Right lobe of liver (tissue), 6 donors: ENCODE results near the gene TRIM17. TPM values are rescaled to one million over a fixed set of nuclear protein-coding genes. Genes with fewer than 3 reads are reported as not detected.

Experiments
- ATAC-seq, 4 donors: fragments of 200-7000 bp; cut with Tn5 transposase; one replicate each; pipeline ENCODE4 v1.9.1; 2020; ENCODE audit warnings: mild to moderate bottlenecking in 4 of 4, moderate library complexity in 4 of 4
- DNase-seq, 3 donors: peaks; one replicate each; pipeline ENCODE4 v3.0.0-alpha.2; 2020
- H3K27ac ChIP-seq, 3 donors: fragments of 200-600 bp; one replicate each; pipeline ENCODE4 v1.8.0; 2022
- H3K27me3 ChIP-seq, 2 donors: fragments of 200-600 bp; one replicate each; pipeline ENCODE4 v1.8.0; 2022
- H3K36me3 ChIP-seq, 4 donors: fragments of 200-600 bp; sonication (generic) in 1 of 4; one replicate each; pipeline versions ENCODE4 v1.5.1 to v1.8.0; 2017 to 2022; ENCODE audit warnings: control low read depth in 1 of 4
- H3K4me1 ChIP-seq, 4 donors: fragments of 200-600 bp; sonication (generic) in 1 of 4; one replicate each; pipeline versions ENCODE4 v1.5.1 to v1.8.0; 2017 to 2022; ENCODE audit warnings: control low read depth in 1 of 4
- H3K4me3 ChIP-seq, 3 donors: fragments of 200-600 bp; one replicate each; pipeline ENCODE4 v1.8.0; 2022
- H3K9me3 ChIP-seq, 4 donors: fragments of 200-600 bp; sonication (generic) in 1 of 4; one replicate each; pipeline versions ENCODE4 v1.5.1 to v1.8.0; 2017 to 2022; ENCODE audit warnings: control low read depth in 1 of 4
- POLR2A ChIP-seq: fragments of 450-650 bp; IDR thresholded peaks from one replicate; pipeline ENCODE4 v1.6.1; 2017; ENCODE audit warnings: antibody characterized with exemption, mild to moderate bottlenecking
- WGBS: methylation state at CpG from one replicate; pipeline ENCODE4 v1.1.6; 2018; ENCODE audit warnings: low coverage, low lambda C conversion rate; ENCODE audit not compliant: insufficient coverage; ENCODE audit errors: missing lambda C conversion rate; 5-methylcytosine and 5-hydroxymethylcytosine counted together
- intact Hi-C, 2 donors: fragments of 100-400 bp; cut with DNase I; formaldehyde crosslinking; loops; one replicate each; pipeline versions ENCODE4 v1.11.2 to v1.14.1; 2022
- total RNA-seq, 6 experiments: library from RNA; depleted of rRNA in 2 of 6; stranded (reverse); fragments of >200 nt in 2 of 6; fragmentation: NEBNext Ultra II Directional in 3 of 6; extraction: Animal tissue kit (Norgen Biotek cat#: 25700) in 3 of 6; gene quantifications; one replicate each; pipeline versions ENCODE4 v1.1.0 to v1.2.4, GENCODE V29; 2016 to 2023
- TF ChIP-seq, protein P1 (sequence below), 4 donors: fragments of 200-600 bp in 3 of 4; fragments of 450-650 bp in 1 of 4; IDR thresholded peaks; one replicate each; pipeline versions ENCODE4 v1.5.1 to v1.8.0; 2016 to 2022; ENCODE audit warnings: antibody characterized with exemption in 4 of 4, mild to moderate bottlenecking in 2 of 4
- donor health status: DM: no; HTN: yes; CAD: no.
- donor health status: DM: no; HTN: no; CAD: no.
- donor health status: DM: no; HTN: no; CAD: no.
- donor health status: DM: no; HTN: yes; CAD: no.
- donor health status: DM: no; HTN: yes; CAD: no.

TRIM17 gene
- total RNA-seq, 6 experiments from 2014 or later, result not detected

DNA sequence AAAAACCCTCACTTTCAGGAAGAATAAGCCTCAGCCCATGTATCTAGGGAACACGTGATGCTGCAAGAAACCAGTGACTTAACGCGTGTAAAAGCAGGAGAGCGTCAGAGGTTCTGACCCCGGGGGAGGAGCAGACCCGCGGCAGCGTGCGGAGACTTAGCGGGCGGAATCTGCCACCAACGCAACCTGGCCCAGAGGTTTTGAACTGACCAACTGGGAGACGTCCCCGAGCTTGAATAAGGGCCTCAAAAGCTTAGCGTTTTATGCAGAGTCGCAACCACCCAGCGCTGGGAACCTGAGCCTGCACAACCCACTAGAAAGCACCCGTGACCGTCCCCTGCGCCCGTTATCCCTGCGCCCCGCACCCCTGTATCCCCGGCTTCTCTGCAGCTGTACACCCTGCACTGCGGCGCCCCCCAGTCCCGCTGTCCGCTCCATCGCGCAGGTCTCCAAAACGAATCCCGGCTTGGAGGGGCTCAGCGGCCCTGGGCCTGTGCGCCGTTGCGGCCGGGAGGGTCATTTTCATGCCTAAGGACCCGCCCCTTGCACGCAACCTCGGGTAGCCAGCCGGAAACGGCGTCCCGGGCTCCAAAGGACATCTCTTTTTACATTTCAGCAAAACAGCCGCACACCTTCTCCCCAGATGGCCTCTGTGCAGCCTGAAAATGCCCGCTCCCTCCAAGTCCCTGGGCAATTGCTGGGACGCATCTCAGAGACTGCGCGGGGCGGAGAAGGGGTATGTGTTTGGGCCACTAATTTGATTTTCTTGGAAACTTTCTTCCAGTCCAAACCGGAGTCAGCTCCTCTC is 29.4 kb upstream of the TRIM17 start:
- Histone ChIP-seq H3K4me3 (peak overlapping the region in 1 of 3 donors; percentile 9), H3K27me3 (peaks cover 0 to 22% of the 10 kb centered on the region in 2 donors), H3K4me1 (peaks cover 0 to 4% (median 0%) of the 10 kb centered on the region in 4 donors), H3K36me3 (no peaks in the 10 kb centered on the region), H3K9me3 (no peaks in the 10 kb centered on the region), H3K27ac (no peak overlapping the region)
- peak in 1 of 3 donors; percentile 40 for DNase-seq
- 13% methylated on average over 19 of the region's 51 CpGs for WGBS
- no peak for TF ChIP-seq POLR2A
- TF ChIP-seq, protein P1, sequence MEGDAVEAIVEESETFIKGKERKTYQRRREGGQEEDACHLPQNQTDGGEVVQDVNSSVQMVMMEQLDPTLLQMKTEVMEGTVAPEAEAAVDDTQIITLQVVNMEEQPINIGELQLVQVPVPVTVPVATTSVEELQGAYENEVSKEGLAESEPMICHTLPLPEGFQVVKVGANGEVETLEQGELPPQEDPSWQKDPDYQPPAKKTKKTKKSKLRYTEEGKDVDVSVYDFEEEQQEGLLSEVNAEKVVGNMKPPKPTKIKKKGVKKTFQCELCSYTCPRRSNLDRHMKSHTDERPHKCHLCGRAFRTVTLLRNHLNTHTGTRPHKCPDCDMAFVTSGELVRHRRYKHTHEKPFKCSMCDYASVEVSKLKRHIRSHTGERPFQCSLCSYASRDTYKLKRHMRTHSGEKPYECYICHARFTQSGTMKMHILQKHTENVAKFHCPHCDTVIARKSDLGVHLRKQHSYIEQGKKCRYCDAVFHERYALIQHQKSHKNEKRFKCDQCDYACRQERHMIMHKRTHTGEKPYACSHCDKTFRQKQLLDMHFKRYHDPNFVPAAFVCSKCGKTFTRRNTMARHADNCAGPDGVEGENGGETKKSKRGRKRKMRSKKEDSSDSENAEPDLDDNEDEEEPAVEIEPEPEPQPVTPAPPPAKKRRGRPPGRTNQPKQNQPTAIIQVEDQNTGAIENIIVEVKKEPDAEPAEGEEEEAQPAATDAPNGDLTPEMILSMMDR (IDR thresholded peaks at IDR 0.05), result no peak
- ATAC-seq, result peak; percentile 55 to 73 (median 62)
- intact Hi-C loops, result no loop called here

DNA sequence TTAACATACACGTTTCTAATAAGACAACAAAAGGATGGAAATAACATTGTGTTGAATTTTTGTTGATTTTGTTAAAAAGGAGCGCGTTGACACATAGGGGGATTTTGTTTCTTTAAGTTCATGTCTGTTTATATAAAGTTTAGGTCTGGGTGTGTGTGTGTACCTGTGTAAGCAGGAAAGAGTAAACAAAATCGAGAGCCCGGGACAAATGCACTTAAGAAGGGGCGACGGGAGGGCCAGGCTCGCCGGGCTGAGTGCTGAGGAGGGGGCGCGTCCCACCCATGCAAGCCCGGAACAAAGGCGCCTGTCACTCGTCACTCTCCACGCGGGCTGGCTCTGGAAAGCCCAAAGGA is 28.8 kb upstream of the TRIM17 start:
- DNase-seq (no peak), ATAC-seq (no peak)
- Histone ChIP-seq H3K9me3 (no peaks in the 10 kb centered on the region), H3K4me3 (peak overlapping the region in 1 of 3 donors; percentile 9), H3K36me3 (no peaks in the 10 kb centered on the region), H3K27ac (no peak overlapping the region), H3K4me1 (peaks cover 0 to 4% (median 0%) of the 10 kb centered on the region in 4 donors), H3K27me3 (peaks cover 0 to 22% of the 10 kb centered on the region in 2 donors)
- 7% methylated on average over 9 of the region's 16 CpGs for WGBS
- intact Hi-C loops, result no loop called here
- TF ChIP-seq, protein P1 (IDR thresholded peaks at IDR 0.05), result no peak
- TF ChIP-seq POLR2A, result no peak

DNA sequence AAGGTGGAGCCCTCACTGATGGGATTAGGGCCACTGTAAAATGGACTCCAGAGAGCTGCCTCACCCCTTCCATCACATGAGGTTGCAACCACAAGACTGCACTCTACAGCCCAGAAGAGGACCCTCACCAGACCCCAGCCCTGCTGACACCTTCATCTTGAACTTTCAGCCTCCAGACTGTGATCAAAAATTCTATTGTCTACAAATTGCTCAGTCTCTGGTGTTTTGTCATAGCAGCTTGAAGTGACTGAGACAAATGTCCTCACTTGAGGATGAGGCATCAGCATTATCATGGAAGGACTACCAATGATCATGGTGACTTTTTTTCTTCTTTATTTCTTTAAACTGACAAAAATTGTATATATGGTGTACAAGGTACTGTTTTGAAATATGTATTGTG is 26.7 kb upstream of the TRIM17 start:
- no peaks in the 10 kb centered on the region for H3K36me3 ChIP-seq
- H3K27me3 ChIP-seq, result peaks cover 0 to 22% of the 10 kb centered on the region in 2 donors
- no peak for ATAC-seq
- peaks cover 0 to 4% (median 0%) of the 10 kb centered on the region in 4 donors for H3K4me1 ChIP-seq
- H3K27ac ChIP-seq, result no peak overlapping the region
- intact Hi-C loops, result no loop called here
- no peak overlapping the region for H3K4me3 ChIP-seq
- TF ChIP-seq, protein P1 (IDR thresholded peaks at IDR 0.05), result no peak
- no peak for TF ChIP-seq POLR2A
- no peaks in the 10 kb centered on the region for H3K9me3 ChIP-seq
- no peak for DNase-seq

DNA sequence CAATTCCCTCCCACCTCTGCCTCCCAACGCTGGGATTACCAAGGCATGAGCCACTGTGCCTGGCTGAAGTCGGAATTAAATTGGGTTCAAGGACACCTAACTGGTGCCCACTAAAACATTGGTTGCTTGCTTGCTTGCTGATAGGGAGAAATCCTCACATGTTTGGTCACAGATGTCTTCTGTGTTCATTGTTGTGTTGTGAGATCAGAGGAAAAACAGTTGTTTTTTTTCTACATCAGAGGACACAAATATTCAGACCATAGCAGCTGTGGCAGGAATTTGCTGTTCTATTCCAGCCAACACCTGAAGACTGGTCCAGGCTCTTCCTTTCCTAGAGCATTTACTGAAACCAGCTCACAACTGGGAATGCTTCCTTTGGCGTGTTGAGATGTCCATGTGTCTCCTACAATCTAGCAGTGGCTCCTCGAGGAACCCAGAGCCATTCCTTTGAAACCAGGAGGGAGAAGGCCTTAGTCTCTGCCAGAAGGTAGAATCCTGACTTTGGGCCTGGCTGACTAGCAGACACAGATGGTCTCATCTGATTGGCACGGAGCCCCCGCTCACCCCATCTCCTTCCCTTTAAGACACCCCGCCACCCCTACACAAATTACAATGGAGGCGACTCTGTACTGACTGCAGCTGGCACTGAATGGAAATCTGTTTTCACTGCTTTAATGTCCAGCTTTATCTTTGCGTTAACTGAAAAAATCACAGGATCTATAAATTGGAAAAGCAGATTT is 24.3 kb upstream of the TRIM17 start:
- Histone ChIP-seq H3K9me3 (no peaks in the 10 kb centered on the region), H3K4me1 (peaks cover 0 to 4% (median 0%) of the 10 kb centered on the region in 4 donors), H3K27ac (no peak overlapping the region), H3K36me3 (no peaks in the 10 kb centered on the region), H3K4me3 (no peak overlapping the region), H3K27me3 (peaks cover 0 to 22% of the 10 kb centered on the region in 2 donors)
- WGBS, result 69% methylated on average over 8 of the region's 9 CpGs
- DNase-seq, result no peak
- ATAC-seq, result no peak
- intact Hi-C loops, result no loop called here
- TF ChIP-seq POLR2A, result no peak
- TF ChIP-seq, protein P1 (IDR thresholded peaks at IDR 0.05), result no peak
